Urothelium cell line (cell line): ENCODE data around the gene ZNF346.

Experiments used
- DNase-seq: peaks from one replicate; pipeline ENCODE4 v3.0.0; 2011; ENCODE audit warnings: low spot score, mixed read lengths
- FAIRE-seq: peaks from 2 replicates; lab custom pipeline; 2011; peaks lifted over from hg19 to GRCh38; lab: Jason Lieb, UNC

ZNF346 gene

GRCh38 chr5:177093803-177094202 lies 71.3 kb downstream of the ZNF346 start:
- no peak for FAIRE-seq

GRCh38 chr5:177094224-177095087 lies 72.0 kb downstream of the ZNF346 start:
- FAIRE-seq, result no peak
- no peak for DNase-seq

More at GRCh38 chr5:177093803-177094202, 71.3 kb downstream of the ZNF346 start:
- DNase-seq, result no peak

- no peak for FAIRE-seq
- no peak for DNase-seq
Measured at GRCh38 chr5:177095088-177095669, 72.7 kb downstream of the ZNF346 start.

GRCh38 chr5:177096162-177097015 lies 73.9 kb downstream of the ZNF346 start:
- no peak for DNase-seq
- FAIRE-seq, result peak; percentile 30

- FAIRE-seq (no peak), DNase-seq (no peak)
Measured at GRCh38 chr5:177097016-177097985, 74.8 kb downstream of the ZNF346 start.

GRCh38 chr5:177098120-177098469 lies 75.6 kb downstream of the ZNF346 start:
- no peak for DNase-seq
- FAIRE-seq, result no peak

GRCh38 chr5:177098470-177099141 lies 76.1 kb downstream of the ZNF346 start:
- FAIRE-seq (no peak), DNase-seq (no peak)

GRCh38 chr5:177099422-177100093 lies 77.1 kb downstream of the ZNF346 start:
- DNase-seq (no peak), FAIRE-seq (no peak)

- DNase-seq, result no peak
Measured at GRCh38 chr5:177100714-177101121, 78.2 kb downstream of the ZNF346 start.

GRCh38 chr5:177103523-177104253 lies 81.2 kb downstream of the ZNF346 start:
- DNase-seq (no peak), FAIRE-seq (no peak)

More at GRCh38 chr5:177100714-177101121, 78.2 kb downstream of the ZNF346 start:
- no peak for FAIRE-seq

- no peak for FAIRE-seq
- no peak for DNase-seq
Measured at GRCh38 chr5:177105691-177106476, 83.4 kb downstream of the ZNF346 start.

- DNase-seq (no peak), FAIRE-seq (no peak)
Measured at GRCh38 chr5:177107159-177107558, 84.7 kb downstream of the ZNF346 start.

GRCh38 chr5:177109810-177110209 lies 87.3 kb downstream of the ZNF346 start:
- FAIRE-seq, result no peak

GRCh38 chr5:177111720-177112394 lies 89.4 kb downstream of the ZNF346 start:
- peak; percentile 71 for DNase-seq
- no peak for FAIRE-seq

More at GRCh38 chr5:177109810-177110209, 87.3 kb downstream of the ZNF346 start:
- DNase-seq, result no peak

- no peak for FAIRE-seq
Measured at GRCh38 chr5:177112589-177113220, 90.2 kb downstream of the ZNF346 start.

GRCh38 chr5:177113566-177114424 lies 91.3 kb downstream of the ZNF346 start:
- FAIRE-seq, result peak; percentile 48
- peak; percentile 87 for DNase-seq

More at GRCh38 chr5:177112589-177113220, 90.2 kb downstream of the ZNF346 start:
- DNase-seq, result no peak
